Ascending aorta (tissue), 2 donors: ENCODE data around the gene SLBP. TPM values are rescaled to one million over a fixed set of nuclear protein-coding genes. Genes with fewer than 3 reads are reported as not detected.

Experiments used
- DNase-seq, 2 donors: peaks; one replicate each; pipeline ENCODE4 v3.0.0-alpha.2; 2019; ENCODE audit warnings: low spot score in 2 of 2
- H3K27ac ChIP-seq, 2 donors: fragments of 200-600 bp; sonication (generic); one replicate each; pipeline ENCODE4 v1.5.1; 2016 to 2017; ENCODE audit warnings: mild to moderate bottlenecking in 1 of 2
- H3K27me3 ChIP-seq: fragments of 200-600 bp; sonication (generic); one replicate; pipeline ENCODE4 v1.5.1; 2017
- H3K36me3 ChIP-seq, 2 donors: fragments of 200-600 bp; sonication (generic); one replicate each; pipeline ENCODE4 v1.5.1; 2016
- H3K4me1 ChIP-seq, 2 donors: fragments of 200-600 bp; sonication (generic); one replicate each; pipeline ENCODE4 v1.5.1; 2016 to 2017; ENCODE audit warnings: mild to moderate bottlenecking in 1 of 2
- H3K4me3 ChIP-seq, 2 donors: fragments of 200-600 bp; sonication (generic); one replicate each; pipeline ENCODE4 v1.5.1; 2016 to 2017; ENCODE audit warnings: mild to moderate bottlenecking in 1 of 2
- H3K9me3 ChIP-seq, 2 donors: fragments of 200-600 bp; sonication (generic); one replicate each; pipeline ENCODE4 v1.5.1; 2016
- CTCF ChIP-seq, 3 experiments: fragments of 200-600 bp in 2 of 3; fragments of 450-650 bp in 1 of 3; sonication (generic) in 2 of 3; IDR thresholded peaks; one replicate each; pipeline ENCODE4 v1.5.1; 2016 to 2019; ENCODE audit warnings: antibody characterized with exemption in 3 of 3, mild to moderate bottlenecking in 1 of 3, moderate library complexity in 1 of 3
- intact Hi-C: fragments of 100-400 bp; cut with DNase I; formaldehyde crosslinking; loops from one replicate; pipeline ENCODE4 v1.15.1; 2023
- total RNA-seq: library from RNA; depleted of rRNA; stranded (reverse); fragments of >200 nt; gene quantifications from one replicate; pipeline ENCODE4 v1.1.0, GENCODE V29; 2016

SLBP gene
- total RNA-seq, 1 donor from 2014 or later, result 218 TPM

GRCh38 chr4:1751155-1751918 is 39.2 kb upstream of the SLBP start:
- Histone ChIP-seq H3K4me1 (peaks cover 0 to 2% of the 10 kb centered on the region in 2 donors), H3K9me3 (no peaks in the 10 kb centered on the region), H3K27ac (no peak overlapping the region), H3K27me3 (no peaks in the 10 kb centered on the region), H3K4me3 (no peak overlapping the region), H3K36me3 (no peaks in the 10 kb centered on the region)
- no peak for DNase-seq
- no peak for TF ChIP-seq CTCF (IDR thresholded peaks at IDR 0.05)
- intact Hi-C loops, result no loop called here

DNA sequence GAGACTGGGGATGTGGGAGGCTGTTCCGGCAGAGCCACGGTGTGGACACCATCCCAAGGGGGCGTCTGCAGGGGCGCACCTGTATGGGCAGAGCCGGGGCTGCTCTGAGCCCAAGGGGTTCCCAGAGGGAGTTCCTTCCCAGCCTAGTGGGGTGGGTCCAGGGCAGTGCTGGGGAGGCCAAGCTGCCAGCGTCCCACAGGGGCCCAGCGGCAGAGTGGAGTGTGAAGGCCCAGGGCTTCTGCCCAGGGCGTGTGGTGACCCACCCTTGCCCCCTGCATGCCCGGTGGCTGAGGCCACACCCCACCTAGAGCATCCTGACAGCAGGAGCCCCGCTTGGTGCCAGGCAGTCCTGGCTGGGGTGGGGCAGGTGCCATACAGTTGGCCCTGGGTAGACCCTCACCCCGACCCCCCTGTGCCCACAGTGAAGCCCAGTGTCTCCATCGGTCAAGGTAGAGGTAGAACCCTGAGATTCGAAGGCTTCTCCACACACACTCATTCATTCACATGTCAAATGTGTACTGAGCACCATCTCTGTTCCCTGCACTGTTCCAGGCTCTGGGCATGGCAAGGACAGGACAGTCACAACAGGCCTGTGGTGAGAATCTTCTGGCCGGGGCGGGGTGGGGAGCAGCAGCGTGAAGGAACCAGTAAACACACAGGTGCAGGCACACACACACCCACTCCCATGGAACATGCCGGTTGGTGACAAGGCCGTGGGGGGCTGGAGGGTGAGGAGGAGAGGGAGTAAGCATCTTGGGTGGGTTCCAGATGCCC is 38.4 kb upstream of the SLBP start:
- Histone ChIP-seq H3K36me3 (no peaks in the 10 kb centered on the region), H3K4me1 (peaks cover 0 to 2% of the 10 kb centered on the region in 2 donors), H3K4me3 (no peak overlapping the region), H3K27me3 (no peaks in the 10 kb centered on the region), H3K9me3 (no peaks in the 10 kb centered on the region), H3K27ac (no peak overlapping the region)
- TF ChIP-seq CTCF (IDR thresholded peaks at IDR 0.05), result no peak
- no peak for DNase-seq
- intact Hi-C loops, result no loop called here

GRCh38 chr4:1749826-1750225 is 37.7 kb upstream of the SLBP start:
- peaks cover 0 to 2% of the 10 kb centered on the region in 2 donors for H3K4me1 ChIP-seq
- DNase-seq, result no peak
- no peaks in the 10 kb centered on the region for H3K9me3 ChIP-seq
- TF ChIP-seq CTCF (IDR thresholded peaks at IDR 0.05), result no peak
- H3K36me3 ChIP-seq, result no peaks in the 10 kb centered on the region
- H3K27ac ChIP-seq, result no peak overlapping the region
- H3K4me3 ChIP-seq, result no peak overlapping the region
- intact Hi-C loops, result loop anchor here (5.0 kb wide), 1 partner anchor 62 kb away; no protein-coding TSS in a partner anchor
- H3K27me3 ChIP-seq, result no peaks in the 10 kb centered on the region

DNA sequence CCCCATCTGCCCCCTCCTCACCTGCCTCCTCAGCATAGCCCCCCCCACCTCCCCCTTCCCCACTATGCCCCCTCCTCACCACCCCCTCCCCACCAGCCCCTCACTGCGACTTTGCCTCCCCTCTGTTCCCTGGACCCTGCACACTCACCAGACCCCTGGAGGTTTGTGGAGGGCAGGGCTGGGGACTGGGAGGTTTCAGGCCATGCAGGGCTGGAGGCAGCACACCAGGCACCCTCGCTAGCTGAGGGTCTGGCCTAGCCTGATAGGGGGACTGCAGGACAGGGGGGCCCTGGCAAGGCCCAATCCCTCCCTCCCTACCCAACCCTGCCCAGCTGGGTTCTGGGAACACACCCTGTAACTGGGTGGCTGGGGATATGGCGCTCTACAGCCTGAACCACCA is 37.3 kb upstream of the SLBP start:
- no peaks in the 10 kb centered on the region for H3K9me3 ChIP-seq
- DNase-seq, result no peak
- H3K4me1 ChIP-seq, result peaks cover 0 to 2% of the 10 kb centered on the region in 2 donors
- intact Hi-C loops, result loop anchor here (5.0 kb wide), 1 partner anchor 63 kb away; no protein-coding TSS in a partner anchor
- H3K4me3 ChIP-seq, result no peak overlapping the region
- TF ChIP-seq CTCF (IDR thresholded peaks at IDR 0.05), result no peak
- no peaks in the 10 kb centered on the region for H3K27me3 ChIP-seq
- no peaks in the 10 kb centered on the region for H3K36me3 ChIP-seq
- H3K27ac ChIP-seq, result no peak overlapping the region

- intact Hi-C loops, result loop anchor here (5.0 kb wide), 1 partner anchor 64 kb away; no protein-coding TSS in a partner anchor
- DNase-seq, result no peak
Observed at GRCh38 chr4:1748465-1748995, 36.4 kb upstream of the SLBP start.

More at GRCh38 chr4:1748465-1748995, 36.4 kb upstream of the SLBP start:
- Histone ChIP-seq H3K27ac (no peak overlapping the region), H3K4me3 (no peak overlapping the region), H3K36me3 (no peaks in the 10 kb centered on the region), H3K27me3 (no peaks in the 10 kb centered on the region), H3K4me1 (peaks cover 0 to 2% of the 10 kb centered on the region in 2 donors), H3K9me3 (no peaks in the 10 kb centered on the region)
- TF ChIP-seq CTCF (IDR thresholded peaks at IDR 0.05), result peak; percentile 9 to 51 (median 43)
